Stimulated activated naive CD8-positive, alpha-beta T cell treated with anti-CD3 and anti-CD28 coated beads, Interleukin-15, Interleukin-2, amounts not matched to agents 100 ng/mL and 50 ng/mL, for 24 hours (primary cell): ENCODE results near the gene ATP2A2.
"Not testable (repeated sequence)": the region's sequence is repeated elsewhere in the genome, so short reads cannot be mapped to it uniquely, and the experiment has no call there.

Experiments
- H3K27ac Mint-ChIP-seq: one replicate; pipeline ENCODE4 v1.8.0; 2021; ENCODE audit warnings: mild to moderate bottlenecking, mixed read lengths
- H3K27me3 Mint-ChIP-seq: one replicate; pipeline ENCODE4 v1.8.0; 2021; ENCODE audit warnings: mixed read lengths
- H3K36me3 Mint-ChIP-seq: one replicate; pipeline ENCODE4 v1.8.0; 2021; ENCODE audit warnings: low read depth, mixed read lengths
- H3K4me1 Mint-ChIP-seq: one replicate; pipeline ENCODE4 v1.8.0; 2021; ENCODE audit warnings: low read depth, mixed read lengths
- H3K4me3 Mint-ChIP-seq: one replicate; pipeline ENCODE4 v1.8.0; 2021; ENCODE audit warnings: mild to moderate bottlenecking, mixed read lengths
- H3K9me3 Mint-ChIP-seq: one replicate; pipeline ENCODE4 v1.8.0; 2021; ENCODE audit warnings: mixed read lengths

Gene ATP2A2

DNA sequence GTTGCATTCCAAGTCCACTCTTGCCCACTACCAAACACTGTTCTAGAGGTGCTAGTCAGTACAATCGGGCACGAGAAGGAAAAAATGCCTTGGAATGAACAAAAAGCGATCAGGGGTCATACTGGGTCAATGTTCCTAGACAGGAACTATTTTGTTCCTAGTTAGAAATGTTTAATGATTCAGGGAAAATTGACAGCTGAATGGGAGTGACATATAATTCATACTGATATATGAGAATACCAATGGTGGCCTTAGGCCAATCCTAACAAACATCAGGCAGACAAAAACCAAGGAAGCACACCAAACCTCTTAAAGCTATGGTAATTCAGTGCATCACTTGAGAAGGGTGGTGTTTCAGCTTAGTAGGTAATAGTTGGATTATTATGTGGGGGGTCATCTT is 71.4 kb downstream of the ATP2A2 start:
- peaks cover 7% of the 10 kb centered on the region for H3K27me3 Mint-ChIP-seq
- peaks cover 24% of the 10 kb centered on the region for H3K36me3 Mint-ChIP-seq
- peaks cover 44% of the 10 kb centered on the region for H3K4me1 Mint-ChIP-seq
- no peak overlapping the region for H3K4me3 Mint-ChIP-seq
- no peak overlapping the region for H3K27ac Mint-ChIP-seq
- no peaks in the 10 kb centered on the region for H3K9me3 Mint-ChIP-seq

- Mint-ChIP-seq H3K4me3 (no peak overlapping the region), H3K36me3 (peaks cover 17% of the 10 kb centered on the region), H3K27me3 (peaks cover 7% of the 10 kb centered on the region), H3K9me3 (no peaks in the 10 kb centered on the region), H3K27ac (no peak overlapping the region), H3K4me1 (peaks cover 34% of the 10 kb centered on the region)
Observed at GRCh38 chr12:110353211-110353965, 72.3 kb downstream of the ATP2A2 start.

DNA sequence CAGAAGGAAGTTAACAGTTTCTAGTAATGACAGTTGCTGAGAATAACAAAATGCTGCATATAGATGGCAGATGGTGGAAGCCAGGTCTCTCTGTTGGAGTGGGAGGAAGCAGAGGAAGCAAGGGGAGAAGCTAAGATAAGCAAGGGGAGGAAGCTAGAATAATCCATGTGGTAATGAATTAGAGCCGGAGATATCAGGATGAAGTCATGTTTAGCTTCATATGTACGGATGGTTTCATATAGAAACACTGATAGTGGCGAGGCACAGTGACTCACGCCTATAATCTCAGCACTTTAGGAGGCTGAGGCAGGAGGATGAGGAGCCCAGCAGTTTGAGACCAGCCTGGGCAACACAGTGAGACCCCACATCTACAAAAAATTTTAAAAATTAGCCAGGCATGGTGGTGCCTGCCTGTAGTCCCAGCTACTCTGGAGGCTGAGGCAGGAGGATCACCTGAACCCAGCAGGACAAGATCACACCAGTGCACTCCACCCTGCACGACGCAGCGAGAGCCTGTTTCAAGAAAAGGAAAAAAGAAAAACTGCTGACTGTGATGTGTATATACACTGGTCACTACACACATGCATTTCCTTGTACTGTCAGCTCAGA is 73.2 kb downstream of the ATP2A2 start:
- H3K36me3 Mint-ChIP-seq: peaks cover 11% of the 10 kb centered on the region
- H3K4me3 Mint-ChIP-seq: no peak overlapping the region
- H3K9me3 Mint-ChIP-seq: no peaks in the 10 kb centered on the region
- H3K27ac Mint-ChIP-seq: no peak overlapping the region
- H3K4me1 Mint-ChIP-seq: peaks cover 25% of the 10 kb centered on the region
- peaks cover 7% of the 10 kb centered on the region for H3K27me3 Mint-ChIP-seq

- Mint-ChIP-seq H3K27me3 (peaks cover 7% of the 10 kb centered on the region), H3K4me3 (no peak overlapping the region), H3K4me1 (peaks cover 17% of the 10 kb centered on the region), H3K36me3 (peaks cover 7% of the 10 kb centered on the region), H3K9me3 (no peaks in the 10 kb centered on the region), H3K27ac (no peak overlapping the region)
Observed at GRCh38 chr12:110355073-110355472, 74.0 kb downstream of the ATP2A2 start.

- not testable (repeated sequence) for H3K4me3 Mint-ChIP-seq, H3K27me3 Mint-ChIP-seq, H3K9me3 Mint-ChIP-seq, H3K27ac Mint-ChIP-seq, H3K36me3 Mint-ChIP-seq
- peaks cover 15% of the 10 kb centered on the region for H3K4me1 Mint-ChIP-seq
Observed at GRCh38 chr12:110358384-110359097, 77.5 kb downstream of the ATP2A2 start.

DNA sequence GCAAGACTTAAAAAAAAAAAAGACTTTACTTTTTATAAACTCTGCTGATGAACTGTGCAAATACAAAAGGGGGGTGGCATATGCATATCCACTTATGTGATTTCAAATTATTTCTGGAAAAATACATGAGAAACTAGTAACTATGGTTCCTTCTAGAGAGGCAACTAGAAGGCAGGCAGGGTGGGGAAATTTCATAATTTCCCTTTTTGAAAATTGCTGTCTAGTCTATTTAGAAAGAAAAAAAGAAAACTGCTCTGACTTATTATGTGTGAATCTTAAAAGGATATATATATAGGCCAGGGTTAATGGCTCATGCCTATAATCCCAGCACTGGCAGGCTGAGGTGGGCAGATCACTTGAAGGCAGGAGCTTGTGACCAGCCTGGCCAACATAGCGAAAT is 80.2 kb downstream of the ATP2A2 start:
- H3K9me3 Mint-ChIP-seq: no peaks in the 10 kb centered on the region
- H3K4me3 Mint-ChIP-seq: no peak overlapping the region
- no peaks in the 10 kb centered on the region for H3K4me1 Mint-ChIP-seq
- no peaks in the 10 kb centered on the region for H3K36me3 Mint-ChIP-seq
- H3K27ac Mint-ChIP-seq: no peak overlapping the region
- no peaks in the 10 kb centered on the region for H3K27me3 Mint-ChIP-seq

DNA sequence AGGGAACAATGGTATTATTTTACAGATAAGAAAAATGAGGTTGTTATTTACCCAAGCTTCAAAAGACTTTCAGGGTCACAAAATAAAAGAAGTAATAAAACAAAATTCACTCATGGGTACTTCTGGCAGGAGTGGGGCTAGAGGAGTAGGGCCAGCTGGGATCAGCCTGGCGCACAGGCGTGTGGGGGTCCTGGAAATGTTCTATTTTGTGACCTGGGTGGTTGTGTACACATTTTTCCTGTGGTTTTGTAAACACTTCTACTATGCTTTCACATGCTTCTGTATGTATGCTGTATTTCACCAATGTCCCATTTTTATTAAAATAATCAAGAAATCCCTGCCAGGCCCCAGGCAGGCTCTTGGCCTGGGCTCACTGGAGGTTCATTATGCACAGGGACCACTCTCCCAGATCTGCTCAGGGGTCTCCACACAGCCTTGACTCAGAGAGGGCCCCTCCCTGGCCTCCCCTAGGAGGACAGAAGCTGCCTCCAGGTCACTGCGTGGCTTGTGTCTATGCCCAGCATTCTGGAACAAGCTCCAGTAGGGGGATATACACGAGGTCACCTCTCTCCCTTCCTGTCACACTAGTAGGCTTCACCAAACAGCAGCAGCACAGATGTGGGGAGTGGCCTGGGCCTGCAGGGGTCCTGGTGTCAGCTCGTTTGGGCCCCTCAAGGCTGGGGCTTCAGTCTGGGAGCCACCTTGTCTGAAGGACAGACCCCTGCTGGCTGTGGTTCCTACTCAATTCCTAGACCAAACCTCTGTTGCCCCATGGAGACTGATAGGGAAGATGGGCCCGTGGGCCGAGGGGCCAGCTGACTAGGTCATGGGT is 84.7 kb downstream of the ATP2A2 start:
- H3K9me3 Mint-ChIP-seq: no peaks in the 10 kb centered on the region
- H3K4me1 Mint-ChIP-seq: no peaks in the 10 kb centered on the region
- no peaks in the 10 kb centered on the region for H3K36me3 Mint-ChIP-seq
- H3K27ac Mint-ChIP-seq: no peak overlapping the region
- H3K4me3 Mint-ChIP-seq: no peak overlapping the region
- H3K27me3 Mint-ChIP-seq: no peaks in the 10 kb centered on the region

DNA sequence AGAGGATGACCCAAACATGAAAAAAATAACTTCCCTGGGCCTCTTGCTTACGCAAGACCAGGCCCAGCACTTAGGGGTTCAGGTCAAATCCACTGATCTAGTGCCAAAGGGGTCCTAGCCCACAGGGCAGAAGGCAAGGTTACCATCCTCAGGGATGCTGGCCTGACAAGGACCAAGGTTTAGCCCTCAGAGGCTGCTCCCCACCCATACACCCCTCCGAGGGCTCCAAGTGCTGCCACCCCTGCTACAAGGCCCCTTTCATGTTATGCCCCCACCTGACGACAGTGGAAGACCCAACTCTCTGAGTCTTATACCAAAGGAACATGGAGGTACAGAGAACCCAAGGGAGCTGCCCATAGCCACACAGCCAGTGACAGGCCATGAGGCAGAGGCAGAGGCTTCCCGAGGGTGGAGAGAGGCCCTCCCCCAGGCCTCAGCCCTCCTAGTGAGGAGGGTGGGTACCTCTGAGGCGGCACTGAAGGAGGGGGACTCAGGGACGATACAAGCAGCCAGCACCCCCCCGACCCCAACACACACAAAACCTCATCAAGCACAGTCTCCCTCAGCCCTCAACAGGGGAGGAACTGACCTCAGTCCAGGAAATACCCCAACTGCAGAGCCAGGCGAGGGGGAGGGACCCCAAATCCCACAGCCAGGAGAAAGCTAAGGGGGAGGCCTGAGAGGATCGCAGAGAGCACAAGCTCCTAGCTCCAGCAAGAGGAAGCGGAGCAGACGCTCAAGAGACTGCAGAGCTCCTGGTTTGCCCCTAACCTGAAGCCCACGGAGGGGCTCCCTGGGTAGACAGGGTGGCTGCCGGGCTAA is 85.5 kb downstream of the ATP2A2 start:
- Mint-ChIP-seq H3K9me3 (no peaks in the 10 kb centered on the region), H3K4me1 (no peaks in the 10 kb centered on the region), H3K36me3 (peaks cover 1% of the 10 kb centered on the region), H3K27me3 (no peaks in the 10 kb centered on the region), H3K27ac (no peak overlapping the region), H3K4me3 (no peak overlapping the region)

DNA sequence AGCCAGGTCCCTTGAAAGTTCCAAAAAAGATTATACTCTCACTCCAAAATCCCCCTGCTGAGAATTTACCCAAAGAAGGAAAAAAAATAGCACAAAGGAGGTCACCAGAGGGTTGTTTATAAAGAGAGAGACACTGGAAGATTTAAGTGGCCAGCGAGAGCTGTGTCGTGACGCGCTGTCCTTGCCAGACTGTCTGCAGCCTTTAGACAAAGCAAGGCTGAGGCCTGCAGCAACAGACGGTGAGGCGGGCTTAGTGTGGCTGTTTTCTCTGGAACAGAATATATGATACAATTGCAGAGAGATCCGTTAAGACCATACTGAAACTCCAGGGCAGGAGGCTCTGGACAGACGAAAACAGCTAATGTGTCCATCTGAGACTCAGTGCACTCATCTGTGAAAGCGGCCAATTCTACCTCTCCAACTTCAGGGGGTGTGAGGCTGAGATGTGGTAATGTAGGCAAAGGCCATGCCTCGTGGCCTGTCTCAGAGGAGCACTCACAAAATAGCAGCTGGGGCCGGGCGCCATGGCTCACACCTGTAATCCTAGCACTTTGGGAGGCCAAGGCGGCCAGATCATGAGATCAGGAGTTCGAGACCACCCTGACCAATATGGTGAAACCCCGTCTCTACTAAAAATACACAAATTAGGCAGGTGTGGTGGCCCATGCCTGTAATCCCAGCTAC is 86.3 kb downstream of the ATP2A2 start:
- no peaks in the 10 kb centered on the region for H3K4me1 Mint-ChIP-seq
- no peaks in the 10 kb centered on the region for H3K9me3 Mint-ChIP-seq
- H3K36me3 Mint-ChIP-seq: peaks cover 8% of the 10 kb centered on the region
- no peak overlapping the region for H3K4me3 Mint-ChIP-seq
- H3K27ac Mint-ChIP-seq: no peak overlapping the region
- no peaks in the 10 kb centered on the region for H3K27me3 Mint-ChIP-seq

DNA sequence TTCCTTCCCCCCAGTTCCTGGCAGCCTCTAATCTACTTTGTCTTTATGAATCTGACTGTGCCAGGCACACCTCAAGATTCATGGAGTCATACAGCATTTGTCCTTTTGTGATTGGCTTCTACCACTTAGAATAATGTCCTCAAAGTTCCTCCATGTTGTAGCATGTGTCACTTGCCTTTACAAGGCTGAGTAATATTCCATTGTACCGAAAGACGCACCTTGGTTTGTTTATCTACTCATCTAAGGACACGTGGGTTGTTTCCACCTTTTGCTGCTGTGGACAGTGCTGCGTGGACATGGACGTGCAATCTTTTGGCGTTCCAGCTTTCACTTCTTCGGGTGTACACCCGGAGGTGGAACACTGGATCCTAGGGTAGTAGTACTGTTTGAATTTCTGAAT is 88.9 kb downstream of the ATP2A2 start:
- Mint-ChIP-seq H3K4me3 (no peak overlapping the region), H3K9me3 (no peaks in the 10 kb centered on the region), H3K27ac (no peak overlapping the region), H3K4me1 (no peaks in the 10 kb centered on the region), H3K27me3 (no peaks in the 10 kb centered on the region), H3K36me3 (peaks cover 33% of the 10 kb centered on the region)

GRCh38 chr12:110370732-110371231 is 89.7 kb downstream of the ATP2A2 start:
- Mint-ChIP-seq H3K27me3 (no peaks in the 10 kb centered on the region), H3K36me3 (peaks cover 39% of the 10 kb centered on the region), H3K4me1 (no peaks in the 10 kb centered on the region), H3K27ac (no peak overlapping the region), H3K4me3 (no peak overlapping the region), H3K9me3 (no peaks in the 10 kb centered on the region)

DNA sequence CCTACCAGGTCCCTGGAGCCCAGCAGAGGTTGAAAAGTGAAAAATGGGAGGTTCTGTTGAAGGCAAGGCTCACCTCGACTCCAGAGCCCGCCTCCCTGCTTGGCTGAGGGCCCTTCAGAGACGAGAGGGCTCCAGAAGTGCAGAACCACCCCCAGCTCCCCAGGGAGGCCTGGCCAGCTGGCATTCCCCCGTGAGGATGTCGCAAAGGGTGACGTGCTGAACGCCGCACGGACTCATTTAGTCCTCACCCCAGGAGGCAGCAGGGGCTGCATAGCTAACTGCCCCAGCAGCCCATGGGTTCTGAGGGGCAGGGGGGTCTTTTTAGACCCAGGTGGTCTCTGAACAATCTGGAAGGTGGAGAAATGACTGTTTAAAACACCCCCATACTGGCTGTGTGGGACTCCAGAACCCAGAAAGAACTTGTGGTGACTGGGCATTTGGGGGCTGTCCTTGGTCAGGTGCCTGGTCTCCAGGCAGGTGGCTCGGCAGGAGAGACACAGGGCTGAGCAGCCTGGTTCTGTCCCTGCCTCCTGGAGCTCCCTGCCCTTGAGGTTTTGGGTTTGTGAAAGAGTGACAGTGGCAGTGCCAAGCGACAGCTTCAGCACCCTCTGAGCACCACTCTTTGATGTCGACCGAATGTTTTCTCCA is 90.5 kb downstream of the ATP2A2 start:
- H3K4me1 Mint-ChIP-seq: no peaks in the 10 kb centered on the region
- H3K9me3 Mint-ChIP-seq: no peaks in the 10 kb centered on the region
- H3K4me3 Mint-ChIP-seq: no peak overlapping the region
- H3K27me3 Mint-ChIP-seq: no peaks in the 10 kb centered on the region
- H3K36me3 Mint-ChIP-seq: peaks cover 43% of the 10 kb centered on the region
- no peak overlapping the region for H3K27ac Mint-ChIP-seq

DNA sequence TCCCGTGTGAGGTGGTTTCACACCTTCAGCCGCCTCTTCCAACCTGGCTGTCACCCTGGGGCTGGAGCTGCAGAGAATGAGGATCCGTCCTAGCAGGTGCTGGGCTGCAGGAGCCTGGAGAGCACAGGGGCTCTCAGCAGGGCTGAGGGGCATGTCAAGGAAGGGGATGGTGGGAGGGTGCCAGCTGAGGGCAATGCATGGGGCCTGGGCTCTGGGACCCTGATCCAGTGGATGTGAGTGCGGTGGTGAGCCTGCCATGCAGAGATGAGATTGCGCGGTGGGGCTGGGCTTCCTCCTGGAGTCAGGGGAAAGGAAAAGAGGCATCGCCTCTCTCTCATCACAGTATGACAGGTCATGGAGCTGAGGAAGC is 91.0 kb downstream of the ATP2A2 start:
- Mint-ChIP-seq H3K4me3 (no peak overlapping the region), H3K27ac (no peak overlapping the region), H3K4me1 (no peaks in the 10 kb centered on the region), H3K27me3 (no peaks in the 10 kb centered on the region), H3K36me3 (peaks cover 44% of the 10 kb centered on the region), H3K9me3 (no peaks in the 10 kb centered on the region)
